Measurements from ENCODE around the gene CMA1.
"Not testable (repeated sequence)": the region's sequence is repeated elsewhere in the genome, so short reads cannot be mapped to it uniquely, and the experiment has no call there.

CMA1 gene, protein sequence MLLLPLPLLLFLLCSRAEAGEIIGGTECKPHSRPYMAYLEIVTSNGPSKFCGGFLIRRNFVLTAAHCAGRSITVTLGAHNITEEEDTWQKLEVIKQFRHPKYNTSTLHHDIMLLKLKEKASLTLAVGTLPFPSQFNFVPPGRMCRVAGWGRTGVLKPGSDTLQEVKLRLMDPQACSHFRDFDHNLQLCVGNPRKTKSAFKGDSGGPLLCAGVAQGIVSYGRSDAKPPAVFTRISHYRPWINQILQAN

DNA sequence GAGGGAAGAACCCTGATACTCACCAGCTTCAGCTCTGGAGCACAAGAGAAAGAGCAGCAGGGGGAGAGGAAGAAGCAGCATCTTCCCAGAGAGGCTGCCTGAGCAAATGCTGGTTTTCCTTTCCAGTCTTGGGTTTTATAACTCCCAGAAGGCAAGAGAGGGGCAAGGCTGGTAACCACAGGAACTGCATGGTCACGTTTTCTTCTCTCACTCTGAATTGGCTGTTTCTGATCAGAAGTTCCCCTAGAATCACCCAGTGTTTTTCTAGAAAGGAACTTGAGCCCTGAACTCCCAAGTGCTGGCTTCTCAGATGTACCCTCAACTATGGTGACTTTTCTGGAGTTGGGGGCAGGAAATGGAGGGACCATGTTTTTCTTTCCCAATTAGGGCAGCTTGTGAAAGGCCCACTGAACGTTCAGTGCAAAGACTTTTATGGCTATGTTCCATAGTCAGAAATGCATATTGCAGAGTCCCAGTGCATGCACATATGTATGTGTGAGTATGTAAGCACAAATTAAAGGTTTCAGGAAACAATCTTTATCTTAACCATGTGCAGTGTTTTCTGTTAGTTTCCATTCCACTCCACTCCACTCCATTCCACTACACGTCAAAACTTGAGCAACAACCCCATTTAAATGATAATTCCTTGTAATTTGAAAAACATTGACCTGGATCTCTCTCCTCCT, at the start of gene CMA1:
Gene CMA1 (minus strand): TSS at position 111 of the 686 bp plus-strand sequence. CDS start 30 bp downstream, at position 81.
- DNase-seq, result peak; percentile 17

DNA sequence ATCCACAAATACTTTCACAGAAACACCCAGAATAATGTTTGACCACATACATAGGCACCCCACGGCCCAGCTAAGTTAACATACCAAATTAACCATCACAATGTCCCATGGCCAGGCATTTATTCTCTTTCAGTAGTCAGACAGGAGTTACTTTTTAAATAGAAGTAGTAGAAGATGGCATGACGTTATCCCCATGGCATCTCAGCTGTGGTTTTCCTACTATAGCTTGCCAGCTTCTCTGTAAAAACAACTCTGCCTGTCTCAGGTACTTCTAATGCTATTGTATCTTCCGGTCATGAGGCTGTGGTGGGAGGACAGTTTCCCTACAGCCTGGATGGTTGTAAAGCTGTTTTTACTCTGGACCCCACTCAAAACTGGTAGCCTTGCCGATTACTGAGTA, 48.7 kb upstream of the CMA1 start:
- no peak for DNase-seq

DNA sequence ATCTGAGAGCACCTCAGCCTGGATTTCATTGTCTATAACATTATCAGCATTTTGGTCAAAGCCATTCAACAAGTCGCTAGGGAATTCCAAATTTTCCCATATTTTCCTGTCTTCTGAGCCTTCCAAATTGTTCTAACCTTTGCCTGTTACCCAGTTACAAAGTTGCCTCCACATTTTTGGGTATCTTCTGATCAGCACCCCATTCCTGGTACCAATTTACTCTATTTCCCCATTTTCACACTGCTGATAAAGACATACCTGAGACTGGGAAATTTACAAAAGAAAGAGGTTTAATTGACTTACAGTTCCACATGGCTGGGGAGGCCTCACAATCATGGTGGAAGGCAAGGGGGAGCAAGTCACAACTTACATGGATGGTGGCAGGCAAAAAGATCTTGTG, 41.0 kb upstream of the CMA1 start:
- not testable (repeated sequence) for DNase-seq

DNA sequence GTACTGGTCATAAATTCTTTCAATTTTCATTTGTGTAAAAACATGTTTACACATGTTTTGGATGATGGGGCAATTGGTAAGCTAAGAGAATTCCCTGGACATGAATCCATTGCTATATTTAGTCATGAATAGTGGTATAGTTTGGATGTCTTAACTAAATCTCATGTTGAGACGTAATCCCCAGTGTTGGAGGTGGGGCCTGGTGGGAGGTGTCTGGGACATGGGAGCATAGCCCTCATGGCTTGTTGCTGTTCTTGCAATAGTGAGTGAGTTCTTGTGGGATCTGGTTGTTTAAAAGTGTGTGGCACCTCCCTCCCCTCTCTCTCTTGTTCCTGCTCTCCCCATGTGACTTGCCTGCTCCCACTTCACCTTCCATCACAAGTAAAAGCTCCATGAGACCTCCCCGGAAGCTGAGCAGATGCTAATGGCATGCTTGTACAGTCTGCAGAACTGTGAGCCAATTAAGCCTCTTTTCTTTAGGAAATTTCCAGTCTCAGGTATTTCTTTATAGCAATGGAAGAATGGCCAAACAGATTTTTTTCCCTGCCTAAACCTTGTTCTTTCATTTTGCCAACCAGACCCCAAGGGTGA, 34.4 kb upstream of the CMA1 start:
- DNase-seq, result no peak

DNA sequence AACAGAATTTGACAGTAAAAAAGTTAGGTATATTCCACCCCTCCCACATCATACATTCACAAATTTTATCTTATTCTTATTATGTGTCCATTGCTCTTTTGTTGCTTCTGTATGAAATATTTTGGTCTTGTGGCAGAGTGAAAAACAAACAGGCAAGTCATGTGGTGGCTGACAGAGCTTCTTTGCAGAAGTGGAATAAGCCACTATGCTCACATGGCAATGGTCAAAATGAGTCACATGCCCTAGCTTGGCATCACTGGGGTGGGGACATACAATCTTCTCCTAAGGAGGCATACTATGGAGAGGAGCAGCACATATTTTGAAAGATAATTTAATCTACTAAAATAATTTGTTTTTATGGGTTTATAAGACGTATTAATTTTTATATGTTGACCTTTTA, 27.7 kb upstream of the CMA1 start:
- DNase-seq, result peak; percentile 29

DNA sequence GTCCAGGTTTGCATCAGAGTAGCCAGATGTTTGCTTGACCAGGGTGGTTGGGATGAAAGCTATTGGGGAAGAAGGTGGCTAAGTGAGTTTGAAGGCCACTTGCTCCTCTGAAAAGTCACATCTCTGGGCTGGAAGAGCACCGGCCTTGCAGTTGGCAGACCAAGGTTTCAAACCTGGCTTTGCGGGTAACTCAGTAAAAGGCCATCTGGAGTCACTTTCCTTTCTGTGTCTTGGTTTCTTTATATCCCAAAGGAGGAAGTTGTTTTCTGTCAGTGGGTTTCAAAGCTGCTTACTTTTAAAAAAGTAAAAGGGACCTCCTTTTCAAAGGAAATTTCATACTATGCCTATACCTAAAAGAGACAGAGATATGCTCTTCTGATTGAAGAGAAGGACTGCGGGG, 26.2 kb upstream of the CMA1 start:
- no peak for DNase-seq

DNA sequence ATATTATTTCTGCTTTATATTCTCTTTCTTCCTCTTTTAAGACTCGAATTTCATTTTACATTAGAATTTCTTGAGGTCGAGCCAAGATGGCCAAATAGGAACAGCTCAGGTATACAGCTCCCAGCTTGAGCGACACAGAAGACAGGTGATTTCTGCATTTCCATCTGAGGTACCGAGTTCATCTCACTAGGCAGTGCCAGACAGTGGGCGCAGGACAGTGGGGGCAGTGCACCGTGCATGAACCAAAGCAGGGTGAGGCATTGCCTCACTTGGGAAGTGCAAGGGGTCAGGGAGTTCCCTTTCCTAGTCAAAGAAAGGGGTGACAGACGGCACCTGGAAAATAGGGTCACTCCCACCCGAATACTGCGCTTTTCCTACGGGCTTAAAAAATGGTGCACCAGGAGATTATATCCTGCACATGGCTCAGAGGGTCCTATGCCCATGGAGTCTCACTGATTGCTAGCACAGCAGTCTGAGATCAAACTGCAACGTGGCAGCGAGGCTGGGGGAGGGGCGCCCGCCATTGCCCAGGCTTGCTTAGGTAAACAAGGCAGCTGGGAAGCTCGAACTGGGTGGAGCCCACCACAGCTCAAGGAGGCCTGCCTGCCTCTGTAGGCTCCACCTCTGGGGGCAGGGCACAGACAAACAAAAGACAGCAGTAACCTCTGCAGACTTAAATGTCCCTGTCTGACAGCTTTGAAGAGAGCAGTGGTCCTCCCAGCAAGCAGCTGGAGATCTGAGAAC, 18.0 kb upstream of the CMA1 start:
- not testable (repeated sequence) for DNase-seq

DNA sequence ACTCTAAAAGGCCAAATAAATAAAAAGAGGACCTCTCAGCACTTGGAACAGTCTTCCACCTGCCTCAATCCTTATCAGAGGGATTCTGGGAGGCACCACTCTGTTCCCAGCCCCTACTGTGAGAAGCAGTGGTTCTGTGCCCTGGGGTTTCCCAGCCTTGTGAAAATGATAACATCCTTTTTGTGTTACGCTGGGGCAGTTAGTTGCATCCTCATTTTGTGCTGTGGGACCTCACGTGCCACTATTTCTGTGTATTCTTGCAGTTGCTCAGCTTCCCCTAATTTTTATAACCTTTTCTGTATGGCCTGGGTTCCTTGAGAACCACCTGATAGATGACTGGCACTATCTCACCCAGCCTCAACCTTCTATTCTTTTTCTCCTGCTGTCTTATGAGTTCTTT, 10.8 kb upstream of the CMA1 start:
- no peak for DNase-seq

DNA sequence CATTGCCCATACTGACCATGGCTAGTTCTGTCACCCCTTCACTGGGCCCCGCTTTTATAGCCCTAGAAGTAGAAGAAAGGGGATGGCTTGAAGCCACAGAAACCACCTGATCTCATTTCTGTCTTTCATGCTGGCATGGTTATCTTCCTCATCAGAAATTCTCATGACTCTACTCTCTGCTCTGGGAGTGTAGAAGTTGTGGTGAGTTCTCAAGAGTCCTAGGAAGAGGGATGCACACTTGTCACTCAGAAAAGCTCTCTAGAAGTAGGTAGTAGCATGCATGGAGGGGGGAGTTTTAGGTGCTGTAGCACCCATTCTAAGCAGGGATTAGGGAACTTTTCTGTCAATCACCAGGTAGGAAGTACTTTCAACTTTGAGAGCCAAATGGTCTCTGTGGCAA, 6.1 kb upstream of the CMA1 start:
- no peak for DNase-seq

DNA sequence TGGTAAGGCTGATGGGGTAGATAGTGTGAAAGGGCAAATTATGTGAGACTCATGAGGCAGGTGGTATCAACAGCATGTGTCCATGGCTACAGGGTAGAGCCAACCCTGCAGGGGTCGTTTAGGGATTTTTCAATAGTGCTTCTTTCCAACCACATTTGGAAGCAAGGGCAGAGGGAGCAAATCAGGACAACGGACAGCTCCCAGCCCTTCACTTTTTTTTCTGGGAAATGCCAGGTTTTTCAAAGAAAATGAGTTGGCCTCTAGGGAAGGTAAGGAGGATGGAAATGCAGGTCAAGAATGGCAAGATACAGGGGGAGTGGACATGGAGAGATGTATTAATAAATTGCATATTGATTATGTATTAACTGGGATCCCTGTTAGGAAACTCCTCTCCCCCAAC, 4.9 kb upstream of the CMA1 start:
- no peak for DNase-seq

DNA sequence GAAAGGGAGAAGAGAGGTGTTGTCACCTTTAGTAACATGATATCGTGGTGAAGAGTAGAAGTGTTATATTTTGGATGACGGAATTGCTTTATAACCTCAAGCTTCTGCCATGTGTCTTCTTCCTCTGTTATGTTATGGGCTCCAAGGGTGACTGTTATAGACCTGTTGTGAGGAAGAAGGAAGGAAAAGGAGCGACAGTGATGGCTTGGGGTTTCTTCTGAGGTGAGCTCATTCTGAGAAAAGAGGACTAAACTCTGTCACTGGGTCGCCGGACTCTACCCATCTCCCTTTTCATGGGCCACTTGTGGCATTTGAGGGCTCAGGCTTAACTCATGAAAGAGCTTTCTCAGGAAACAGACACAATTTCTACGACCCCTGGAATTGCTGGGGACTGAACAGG, 1.6 kb downstream of the CMA1 start:
- no peak for DNase-seq

DNA sequence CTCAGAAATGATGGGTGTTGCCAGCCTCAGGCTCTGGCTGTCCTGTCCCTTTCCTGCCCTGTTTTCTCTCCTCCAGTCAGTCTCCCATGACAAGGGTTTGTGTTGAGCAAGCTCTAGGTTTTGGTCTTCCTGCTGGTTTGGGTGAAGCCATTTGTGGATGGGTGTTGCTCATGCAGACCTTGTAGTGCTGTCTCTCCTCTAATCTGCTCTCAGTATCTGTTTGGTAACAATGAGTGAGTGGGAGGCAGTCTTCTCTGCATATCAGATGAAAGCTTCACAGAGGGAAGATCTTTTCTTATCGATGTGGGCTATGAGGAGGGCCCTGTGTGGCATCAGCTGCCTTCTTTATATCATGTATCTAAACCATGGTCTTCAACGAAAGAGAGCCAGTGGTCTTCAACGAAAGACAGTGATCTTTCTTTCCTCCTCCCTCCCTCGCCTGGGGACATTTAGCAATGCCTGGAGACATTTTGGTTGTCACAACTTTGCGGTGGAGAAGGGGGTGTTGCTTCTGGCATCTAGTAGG, 3.6 kb downstream of the CMA1 start:
- no peak for DNase-seq

DNA sequence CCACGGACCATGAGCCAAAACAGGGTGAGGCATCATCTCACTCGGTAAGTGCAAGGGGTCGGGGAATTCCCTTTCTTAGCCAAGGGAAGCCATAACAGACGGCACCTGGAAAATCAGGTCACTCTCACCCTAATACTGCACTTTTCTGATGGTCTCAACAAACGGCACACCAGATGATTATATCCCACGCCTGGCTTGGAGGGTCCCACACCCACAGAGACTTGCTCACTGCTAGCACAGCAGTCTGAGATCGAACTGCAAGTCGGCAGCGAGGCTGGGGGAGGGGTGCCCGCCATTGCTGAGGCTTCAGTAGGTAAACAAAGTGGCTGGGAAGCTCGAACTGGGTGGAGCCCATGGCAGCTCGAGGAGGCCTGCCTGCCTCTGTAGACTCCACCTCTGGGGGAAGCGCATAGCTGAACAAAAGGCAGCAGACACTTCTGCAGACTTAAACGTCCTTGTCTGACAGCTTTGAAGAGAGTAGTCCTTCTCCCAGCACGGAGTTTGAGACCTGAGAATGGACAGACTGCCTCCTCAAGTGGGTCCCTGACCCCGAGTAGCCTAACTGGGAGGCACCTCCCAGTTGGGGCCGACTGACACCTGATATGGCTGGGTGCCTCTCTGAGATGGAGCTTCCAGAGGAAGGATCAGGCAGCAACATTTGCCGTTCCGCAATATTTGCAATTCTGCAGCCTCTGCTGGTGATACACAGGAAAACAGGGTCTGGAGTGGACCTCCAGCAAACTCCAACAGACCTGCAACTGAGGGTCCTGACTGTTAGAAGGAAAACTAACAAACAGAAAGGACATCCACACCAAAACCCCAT, 16.3 kb downstream of the CMA1 start:
- not testable (repeated sequence) for DNase-seq

DNA sequence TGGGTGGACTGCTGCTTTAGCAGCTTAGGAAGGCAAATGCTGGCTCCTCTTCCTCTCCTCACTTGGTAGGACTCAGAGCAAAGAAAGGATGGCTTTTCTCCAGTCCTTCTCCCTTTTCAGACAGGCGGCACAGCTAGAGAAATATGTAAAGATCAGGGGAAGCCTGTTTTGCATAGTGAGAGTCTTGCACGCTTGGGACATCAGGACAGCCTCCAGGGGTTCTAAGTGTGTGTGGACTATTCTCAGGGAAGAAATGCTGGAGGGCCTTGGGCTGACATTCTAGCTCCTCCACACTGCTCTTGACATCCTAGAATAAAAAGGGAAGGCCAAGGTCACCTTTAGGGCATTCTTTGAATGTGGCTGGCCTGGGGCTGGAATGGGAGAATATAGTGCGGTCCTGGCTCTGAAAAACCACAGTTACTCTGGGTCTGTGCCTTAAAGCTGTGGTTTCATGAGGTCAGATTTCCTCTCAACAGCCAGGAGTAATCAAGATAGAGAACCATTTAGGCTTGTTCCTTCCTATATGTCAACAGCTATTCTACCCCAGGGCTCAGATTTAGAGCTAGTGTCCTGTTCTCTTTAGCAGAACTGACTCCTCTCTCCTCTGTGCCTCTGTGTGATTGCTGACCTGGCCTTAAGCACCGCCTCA, 24.3 kb downstream of the CMA1 start:
- DNase-seq, result peak; percentile 45

DNA sequence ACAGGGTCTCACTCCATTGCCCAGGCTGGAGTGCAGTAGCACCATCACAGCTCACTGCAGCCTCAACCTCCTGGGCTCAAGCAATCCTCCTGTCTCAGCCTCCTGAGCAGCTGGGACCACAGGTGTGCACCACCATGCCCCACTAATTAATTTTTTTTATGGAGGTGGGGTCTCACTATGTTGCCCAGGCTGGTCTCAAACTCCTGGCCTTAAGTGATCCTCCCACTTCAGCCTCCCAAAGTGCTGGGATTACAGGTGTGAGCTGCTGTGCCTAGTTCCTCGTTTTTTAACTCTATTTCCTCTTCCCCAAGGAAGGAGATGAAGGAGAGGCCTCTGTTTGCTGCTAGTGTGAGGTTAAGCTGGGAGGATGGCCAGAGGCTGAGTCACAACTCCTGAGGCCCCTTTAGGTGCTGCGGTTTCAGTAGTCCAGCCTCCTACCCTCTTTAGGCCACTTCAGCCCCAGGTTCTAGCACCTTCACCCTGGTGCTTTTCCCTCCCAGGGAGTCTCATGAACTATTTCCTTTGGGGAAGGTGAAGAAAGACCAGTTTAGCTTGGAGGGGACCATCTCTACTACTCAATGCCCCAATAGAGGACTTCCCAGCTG, 25.3 kb downstream of the CMA1 start:
- not testable (repeated sequence) for DNase-seq

DNA sequence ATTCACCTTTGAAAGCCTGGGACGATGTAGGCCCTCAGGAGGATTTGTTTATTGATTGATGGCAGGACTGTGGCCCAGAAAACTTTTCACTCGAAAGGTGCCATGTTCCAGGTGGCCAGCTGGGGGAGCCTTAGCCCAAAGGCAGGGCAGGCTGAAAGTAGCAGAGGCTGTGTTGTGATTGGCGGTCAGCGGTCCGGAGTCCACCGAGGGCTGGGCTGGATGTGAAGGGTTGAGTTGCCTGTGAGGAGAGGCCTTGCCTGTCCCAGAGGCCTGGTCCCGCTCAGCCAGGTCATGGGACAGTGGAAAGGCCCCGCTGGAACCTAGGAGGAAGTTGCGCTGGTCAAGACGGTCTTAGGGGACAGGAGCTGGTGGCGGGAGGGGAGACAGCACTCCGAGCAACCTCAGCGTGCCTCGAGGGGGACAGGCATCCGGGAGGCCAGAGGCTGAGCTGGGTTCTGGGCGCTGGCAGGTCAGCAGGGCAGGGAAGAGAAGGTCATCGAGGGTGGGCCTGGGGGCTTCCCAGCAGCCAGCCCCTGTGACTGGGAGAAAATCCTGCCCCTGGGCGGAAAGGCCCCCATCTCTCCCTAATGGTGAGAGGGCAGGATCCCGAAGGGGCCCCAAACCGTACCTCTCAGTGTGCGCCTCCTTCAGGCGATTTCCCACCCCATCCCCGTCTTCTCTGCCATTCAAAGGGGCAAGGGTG, 26.3 kb downstream of the CMA1 start:
- peak; percentile 70 for DNase-seq

DNA sequence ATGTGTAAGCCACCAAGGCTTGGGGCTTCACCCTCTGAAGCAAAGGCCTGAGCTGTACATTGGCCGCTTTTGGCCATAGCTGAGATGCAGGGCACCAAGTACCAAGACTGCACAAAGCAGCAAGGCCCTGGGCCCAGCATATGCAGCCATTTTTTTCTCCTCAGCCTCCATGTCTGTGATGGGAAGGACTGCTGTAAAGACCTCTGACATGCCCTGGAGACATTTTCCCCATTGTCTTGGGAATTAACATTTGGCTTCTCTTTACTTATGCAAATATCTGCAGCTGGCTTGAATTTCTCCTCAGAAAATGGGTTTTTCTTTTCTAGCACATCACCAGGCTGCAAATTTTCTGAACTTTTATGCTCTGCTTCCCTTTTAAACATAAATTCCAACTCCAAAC, 28.1 kb downstream of the CMA1 start:
- not testable (repeated sequence) for DNase-seq

DNA sequence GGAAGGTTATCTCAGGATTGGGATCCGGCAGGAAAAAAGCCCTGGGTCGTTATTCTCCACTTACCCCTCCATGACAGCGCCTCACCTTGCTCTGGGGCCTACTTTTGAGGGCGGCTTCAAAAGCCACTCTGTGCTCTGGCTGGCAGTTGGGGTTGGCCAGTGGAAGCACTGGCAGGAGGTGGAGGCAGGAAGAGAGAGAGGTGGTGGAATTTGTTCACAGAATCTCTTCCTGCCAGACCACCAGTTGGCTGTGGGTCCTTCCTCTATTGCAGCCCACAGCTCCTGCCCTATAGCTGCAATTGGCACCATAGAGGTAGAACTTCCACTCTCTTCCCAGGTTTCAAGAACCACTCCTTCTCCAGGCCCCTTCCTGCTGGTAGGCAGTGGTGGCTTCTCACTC, 32.8 kb downstream of the CMA1 start:
- no peak for DNase-seq

DNA sequence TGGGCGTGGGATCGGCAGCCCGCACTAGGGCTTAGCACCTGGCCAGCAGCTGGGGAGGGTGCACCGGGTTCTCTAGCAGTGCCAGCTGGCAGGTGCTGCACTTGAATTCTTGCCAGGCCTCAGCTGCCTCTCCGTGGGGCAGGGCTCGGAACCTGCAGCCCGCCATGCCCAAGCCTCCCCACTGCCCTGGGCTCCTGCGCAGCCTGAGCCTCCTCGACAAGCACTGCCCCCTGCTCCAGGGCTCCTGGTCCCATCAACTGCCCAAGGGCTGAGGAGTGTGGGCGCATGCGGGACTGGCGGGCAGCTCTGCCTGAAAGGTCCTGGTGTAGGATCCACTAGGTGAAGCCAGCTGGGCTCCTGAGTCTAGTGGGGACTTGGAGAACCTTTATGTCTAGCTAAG, 34.9 kb downstream of the CMA1 start:
- no peak for DNase-seq

DNA sequence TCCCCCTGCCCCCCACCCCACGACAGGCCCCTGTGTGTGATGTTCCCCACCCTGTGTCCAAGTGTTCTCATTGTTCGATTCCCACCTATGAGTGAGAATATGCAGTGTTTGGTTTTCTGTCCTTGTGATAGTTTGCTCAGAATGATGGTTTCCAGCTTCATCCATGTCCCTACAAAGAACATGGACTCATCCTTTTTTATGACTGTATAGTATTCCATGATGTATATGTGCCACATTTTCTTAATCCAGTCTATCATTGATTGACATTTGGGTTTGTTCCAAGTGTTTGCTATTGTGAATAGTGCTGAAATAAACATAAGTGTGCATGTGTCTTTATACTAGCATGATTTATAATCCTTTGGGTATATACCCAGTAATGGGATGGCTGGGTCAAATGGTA, 37.6 kb downstream of the CMA1 start:
- not testable (repeated sequence) for DNase-seq

DNA sequence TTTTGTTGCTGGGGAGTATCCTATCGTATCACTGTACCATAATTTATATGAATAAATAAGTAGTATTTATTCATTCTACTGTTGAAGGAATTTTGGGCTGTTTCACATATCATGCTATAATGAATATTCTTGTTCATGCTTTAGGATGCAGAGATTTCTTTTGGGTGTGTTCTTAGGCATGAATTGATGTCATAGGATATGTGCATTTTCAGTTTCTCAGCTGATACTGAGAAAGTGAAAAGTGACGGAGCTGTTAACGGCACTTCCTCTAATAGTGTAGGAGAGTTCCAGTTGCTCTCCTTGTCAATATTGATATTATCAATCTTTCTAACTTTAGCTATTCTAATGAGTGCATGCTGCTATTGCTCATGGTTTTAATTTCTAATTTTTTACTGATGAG, 42.3 kb downstream of the CMA1 start:
- no peak for DNase-seq
